GM21367 (cell line): ENCODE measurements around the gene PCDH11Y.
A peak's percentile ranks its signal among the peaks of the same experiment; 100 is the strongest.
"Not testable (repeated sequence)": the region's sequence is repeated elsewhere in the genome, so short reads cannot be mapped to it uniquely, and the experiment has no call there.

Source experiments
- ATAC-seq: cut with Tn5 transposase; IDR thresholded peaks from one replicate; pipeline ENCODE4 v1.9.1; 2021; ENCODE audit not compliant: unreplicated experiment

PCDH11Y gene

GRCh38 chrY:5000057-5000456 lies at the start of gene PCDH11Y:
TSS of gene PCDH11Y (plus strand) at chrY:5000296. CDS start at chrY:5057100, 56,804 bp downstream.
- not testable (repeated sequence) for ATAC-seq

GRCh38 chrY:4967894-4968293 lies 32.2 kb upstream of the PCDH11Y start:
- not testable (repeated sequence) for ATAC-seq

- peak; percentile 100 for ATAC-seq
Observed at GRCh38 chrY:4991743-4992400, 8.2 kb upstream of the PCDH11Y start.

- ATAC-seq = not testable (repeated sequence)
Observed at GRCh38 chrY:4994892-4995291, 5.2 kb upstream of the PCDH11Y start.

GRCh38 chrY:5002476-5003184 lies 2.5 kb downstream of the PCDH11Y start:
- not testable (repeated sequence) for ATAC-seq

- ATAC-seq = not testable (repeated sequence)
Observed at GRCh38 chrY:5038972-5039523, 39.0 kb downstream of the PCDH11Y start.

- ATAC-seq = not testable (repeated sequence)
Observed at GRCh38 chrY:5083017-5083416, 82.9 kb downstream of the PCDH11Y start.

- not testable (repeated sequence) for ATAC-seq
Observed at GRCh38 chrY:5182998-5183397, 182.9 kb downstream of the PCDH11Y start.

GRCh38 chrY:5215116-5215515 lies 215.0 kb downstream of the PCDH11Y start:
- not testable (repeated sequence) for ATAC-seq

GRCh38 chrY:5324931-5325330 lies 324.8 kb downstream of the PCDH11Y start:
- ATAC-seq = not testable (repeated sequence)

GRCh38 chrY:5342220-5342619 lies 342.1 kb downstream of the PCDH11Y start:
- not testable (repeated sequence) for ATAC-seq

GRCh38 chrY:5543705-5544104 lies 543.6 kb downstream of the PCDH11Y start:
- ATAC-seq = not testable (repeated sequence)

GRCh38 chrY:5638589-5638988 lies 638.5 kb downstream of the PCDH11Y start:
- not testable (repeated sequence) for ATAC-seq

GRCh38 chrY:5679265-5679664 lies 679.2 kb downstream of the PCDH11Y start:
- not testable (repeated sequence) for ATAC-seq

GRCh38 chrY:5708727-5709126 lies 708.6 kb downstream of the PCDH11Y start:
- ATAC-seq = not testable (repeated sequence)

- not testable (repeated sequence) for ATAC-seq
Observed at GRCh38 chrY:5709788-5710381, 709.8 kb downstream of the PCDH11Y start.

- not testable (repeated sequence) for ATAC-seq
Observed at GRCh38 chrY:5761403-5761802, 761.3 kb downstream of the PCDH11Y start.

GRCh38 chrY:5776485-5776884 lies 776.4 kb downstream of the PCDH11Y start:
- not testable (repeated sequence) for ATAC-seq
